Thymus (tissue), 11 donors: ENCODE data around the gene INSRR. TPM values are rescaled to one million over a fixed set of nuclear protein-coding genes. Genes with fewer than 3 reads are reported as not detected.

Source experiments
- DNase-seq, 9 donors: peaks; one replicate each; pipeline ENCODE4 v3.0.0-alpha.2; 2013; ENCODE audit warnings: low spot score in 9 of 9, low read depth in 6 of 9, missing footprints in 1 of 9
- H3K27ac ChIP-seq, 2 donors: one replicate each; pipeline ENCODE4 v1.5.1; 2013; ENCODE audit warnings: control low read depth in 1 of 2, low read depth in 1 of 2, low read length in 1 of 2, mild to moderate bottlenecking in 1 of 2, moderate library complexity in 1 of 2
- H3K27me3 ChIP-seq, 2 donors: one replicate each; pipeline ENCODE4 v1.5.1; 2013; ENCODE audit warnings: low read length in 1 of 2; ENCODE audit not compliant: control insufficient read depth in 2 of 2, insufficient read depth in 1 of 2
- H3K36me3 ChIP-seq, 2 donors: one replicate each; pipeline ENCODE4 v1.5.1; 2013; ENCODE audit warnings: low read length in 1 of 2, mild to moderate bottlenecking in 1 of 2, moderate library complexity in 1 of 2; ENCODE audit not compliant: control insufficient read depth in 2 of 2, insufficient read depth in 2 of 2
- H3K4me1 ChIP-seq, 2 donors: one replicate each; pipeline ENCODE4 v1.5.1; 2013; ENCODE audit warnings: low read length in 2 of 2; ENCODE audit not compliant: control insufficient read depth in 2 of 2, insufficient read depth in 2 of 2
- H3K4me3 ChIP-seq, 2 donors: one replicate each; pipeline ENCODE4 v1.5.1; 2013; ENCODE audit warnings: low read length in 2 of 2, control low read depth in 1 of 2, mild to moderate bottlenecking in 1 of 2
- H3K9me3 ChIP-seq, 2 donors: one replicate each; pipeline ENCODE4 v1.5.1; 2013; ENCODE audit warnings: low read length in 1 of 2, mild to moderate bottlenecking in 1 of 2; ENCODE audit not compliant: control insufficient read depth in 2 of 2, insufficient read depth in 1 of 2
- WGBS: extraction: QIAGEN DNeasy Blood & Tissue Kit; methylation state at CpG from one replicate; pipeline ENCODE4 v1.1.7; 2013; 5-methylcytosine and 5-hydroxymethylcytosine counted together
- polyA plus RNA-seq: library from polyadenylated mRNA; stranded (reverse); fragments of 200-250 nt; gene quantifications from one replicate; pipeline ENCODE4 v1.2.3, GENCODE V29; 2013
- total RNA-seq: library from RNA; stranded (reverse); fragments of 120-200 nt; gene quantifications from one replicate; pipeline ENCODE4 v1.2.4, GENCODE V29; 2013
- donor health status: healthy.

Gene INSRR
- total and polyA plus RNA-seq, 2 donors = 0.33 to 0.43 TPM

GRCh38 chr1:156836892-156837291, 22.0 kb downstream of the INSRR start:
- WGBS = 96% methylated on average over 4 of the region's 4 CpGs
- H3K4me3 ChIP-seq = no peak overlapping the region
- no peak for DNase-seq
- peaks cover 0 to 11% of the 10 kb centered on the region in 2 donors for H3K4me1 ChIP-seq
- H3K36me3 ChIP-seq = no peaks in the 10 kb centered on the region
- H3K9me3 ChIP-seq = no peaks in the 10 kb centered on the region
- H3K27me3 ChIP-seq = peaks cover 4 to 91% of the 10 kb centered on the region in 2 donors
- H3K27ac ChIP-seq = no peak overlapping the region

DNA sequence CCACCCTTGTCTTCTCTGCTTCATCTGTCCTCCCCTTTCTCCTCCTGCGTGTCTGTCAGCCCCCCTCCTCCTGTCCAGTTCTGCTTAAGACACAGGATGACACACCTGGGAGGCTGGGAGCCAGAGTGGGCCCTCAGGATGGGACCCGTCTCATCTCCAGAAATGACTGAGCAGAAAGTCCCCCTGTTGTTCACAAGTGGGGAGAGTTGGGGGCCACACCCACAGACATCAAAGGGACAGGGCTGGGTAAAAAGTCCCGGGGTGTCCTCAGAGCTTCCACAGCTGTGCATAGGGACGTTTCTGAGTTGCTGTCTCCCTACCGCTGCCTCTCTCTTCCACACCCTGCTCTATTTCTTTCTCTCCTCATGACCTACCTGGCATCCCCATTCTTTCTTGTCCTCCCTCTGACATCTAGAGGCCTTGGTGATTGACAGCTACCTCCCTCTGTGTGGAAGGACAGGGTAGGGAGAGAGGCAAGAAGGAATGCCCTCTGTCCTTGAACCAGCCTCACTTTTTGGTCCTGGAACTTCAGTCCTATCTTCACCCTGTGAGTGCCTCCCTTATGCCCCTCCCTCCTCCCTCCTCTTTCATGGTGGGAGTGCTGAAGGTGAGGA, 22.8 kb downstream of the INSRR start:
- Histone ChIP-seq H3K36me3 (no peaks in the 10 kb centered on the region), H3K27ac (no peak overlapping the region), H3K4me1 (peaks cover 0 to 11% of the 10 kb centered on the region in 2 donors), H3K27me3 (peaks cover under 1 to 90% of the 10 kb centered on the region in 2 donors), H3K4me3 (no peak overlapping the region), H3K9me3 (no peaks in the 10 kb centered on the region)
- 72% methylated on average over 5 of the region's 5 CpGs for WGBS
- no peak for DNase-seq

DNA sequence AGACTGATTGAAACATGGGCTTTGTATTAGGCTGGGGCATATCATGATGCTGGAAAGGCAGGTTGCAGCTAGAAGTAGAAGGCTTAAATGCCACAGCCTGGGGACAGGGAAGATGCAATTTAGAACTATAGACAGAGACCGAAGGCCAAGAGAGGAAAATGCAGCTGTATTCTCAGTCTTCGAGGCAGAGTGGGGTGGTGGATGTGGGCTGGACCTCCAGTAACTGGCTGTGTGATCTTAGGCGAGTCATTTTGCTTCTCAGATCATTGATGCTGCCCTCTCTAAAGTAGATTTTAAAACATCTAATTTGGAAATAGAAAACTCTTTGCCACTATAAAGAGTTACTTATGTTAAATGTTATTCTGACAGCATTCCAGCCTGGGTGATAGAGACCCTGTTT, 24.6 kb downstream of the INSRR start:
- Histone ChIP-seq H3K27me3 (peaks cover 0 to 79% of the 10 kb centered on the region in 2 donors), H3K4me3 (no peak overlapping the region), H3K27ac (no peak overlapping the region), H3K4me1 (peaks cover 0 to 11% of the 10 kb centered on the region in 2 donors), H3K36me3 (no peaks in the 10 kb centered on the region), H3K9me3 (no peaks in the 10 kb centered on the region)
- WGBS = 92% methylated on average over 3 of the region's 3 CpGs
- no peak for DNase-seq

DNA sequence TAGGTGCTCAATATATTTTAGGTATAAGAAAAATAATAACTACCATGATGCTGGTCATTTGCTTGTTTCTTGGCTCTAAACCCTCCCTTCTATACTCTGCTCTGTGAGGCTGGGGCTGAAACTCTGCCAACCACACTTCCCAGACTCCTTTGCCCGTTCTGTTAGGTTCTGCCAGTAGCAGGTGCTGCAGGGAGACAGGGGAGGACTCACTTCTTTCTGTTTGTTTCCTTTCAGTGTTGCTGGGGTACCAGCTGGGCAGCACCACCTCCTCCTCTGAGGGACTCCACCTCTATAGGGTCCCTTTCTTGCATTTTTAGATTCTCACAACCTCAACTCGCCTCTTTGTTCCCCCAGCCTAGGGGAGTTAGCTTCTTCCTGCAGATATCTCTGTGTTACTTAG, 25.3 kb downstream of the INSRR start:
- no peak overlapping the region for H3K4me3 ChIP-seq
- H3K9me3 ChIP-seq = no peaks in the 10 kb centered on the region
- H3K27me3 ChIP-seq = peaks cover 0 to 78% of the 10 kb centered on the region in 2 donors
- peaks cover 0 to 11% of the 10 kb centered on the region in 2 donors for H3K4me1 ChIP-seq
- WGBS = 26% methylated on average over 2 of the region's 2 CpGs
- H3K36me3 ChIP-seq = no peaks in the 10 kb centered on the region
- peak in 3 of 9 donors; percentile 45 to 76 (median 60) for DNase-seq
- no peak overlapping the region for H3K27ac ChIP-seq

- Histone ChIP-seq H3K27ac (no peak overlapping the region), H3K9me3 (no peaks in the 10 kb centered on the region), H3K36me3 (no peaks in the 10 kb centered on the region), H3K27me3 (peaks cover 0 to 71% of the 10 kb centered on the region in 2 donors), H3K4me1 (peaks cover 0 to 11% of the 10 kb centered on the region in 2 donors), H3K4me3 (no peak overlapping the region)
- WGBS = 88% methylated on average over 5 of the region's 5 CpGs
- DNase-seq = no peak
Observed at GRCh38 chr1:156832434-156832833, 26.5 kb downstream of the INSRR start.

DNA sequence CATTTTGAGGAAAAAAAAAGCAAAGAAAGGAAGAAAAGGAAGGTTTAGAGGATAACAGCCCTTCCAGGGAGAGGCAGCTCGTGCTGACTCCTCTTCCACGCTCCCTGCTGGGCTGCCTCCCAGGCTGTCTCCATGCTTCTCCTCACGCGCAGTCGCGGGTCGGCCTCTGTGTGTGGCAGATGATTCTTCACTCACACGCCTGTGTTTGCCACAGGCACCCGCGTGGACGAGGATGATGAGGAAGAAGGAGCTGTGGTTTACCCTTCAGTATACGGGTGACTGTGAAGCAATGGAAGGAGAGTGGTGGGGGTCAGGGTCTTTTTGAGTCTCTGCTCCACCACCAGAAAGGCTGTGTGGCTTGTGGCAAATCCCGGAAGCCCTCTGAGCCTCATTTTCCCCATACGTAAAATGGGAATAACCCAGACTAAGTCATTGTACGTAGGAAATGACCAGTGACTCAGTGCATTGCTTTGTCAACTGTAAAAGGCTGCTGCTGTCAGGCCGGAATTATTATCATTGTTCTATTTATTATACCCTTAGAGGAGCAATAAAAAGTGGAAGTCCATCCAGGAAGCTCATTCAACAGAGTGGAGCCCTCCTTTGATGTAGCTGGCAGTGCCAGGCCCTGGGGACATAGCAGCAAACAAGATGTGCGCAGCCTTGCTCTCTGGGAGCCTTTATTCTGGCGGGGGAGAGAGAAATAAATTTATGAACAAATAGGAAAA, 30.4 kb downstream of the INSRR start:
- Histone ChIP-seq H3K36me3 (no peaks in the 10 kb centered on the region), H3K9me3 (no peaks in the 10 kb centered on the region), H3K27me3 (peaks cover 0 to 38% of the 10 kb centered on the region in 2 donors), H3K4me1 (peaks cover 0 to 3% of the 10 kb centered on the region in 2 donors), H3K27ac (no peak overlapping the region), H3K4me3 (no peak overlapping the region)
- WGBS = 85% methylated on average over 18 of the region's 18 CpGs
- no peak for DNase-seq

GRCh38 chr1:156826630-156827029, 32.3 kb downstream of the INSRR start:
- Histone ChIP-seq H3K27me3 (peaks cover 0 to 27% of the 10 kb centered on the region in 2 donors), H3K9me3 (no peaks in the 10 kb centered on the region), H3K36me3 (no peaks in the 10 kb centered on the region), H3K27ac (no peak overlapping the region), H3K4me3 (no peak overlapping the region), H3K4me1 (no peaks in the 10 kb centered on the region)
- DNase-seq = no peak
- WGBS = 94% methylated on average over 1 of the region's 1 CpG

GRCh38 chr1:156823210-156823790, 35.6 kb downstream of the INSRR start:
- Histone ChIP-seq H3K27ac (no peak overlapping the region), H3K9me3 (no peaks in the 10 kb centered on the region), H3K27me3 (peaks cover 0 to 8% of the 10 kb centered on the region in 2 donors), H3K36me3 (no peaks in the 10 kb centered on the region), H3K4me1 (no peaks in the 10 kb centered on the region), H3K4me3 (no peak overlapping the region)
- 97% methylated on average over 5 of the region's 5 CpGs for WGBS
- DNase-seq = no peak

GRCh38 chr1:156822680-156823079, 36.2 kb downstream of the INSRR start:
- DNase-seq = no peak
- 90% methylated on average over 1 of the region's 1 CpG for WGBS
- H3K4me3 ChIP-seq = no peak overlapping the region
- peaks cover 0 to 6% of the 10 kb centered on the region in 2 donors for H3K27me3 ChIP-seq
- H3K4me1 ChIP-seq = no peaks in the 10 kb centered on the region
- H3K27ac ChIP-seq = no peak overlapping the region
- H3K36me3 ChIP-seq = no peaks in the 10 kb centered on the region
- H3K9me3 ChIP-seq = no peaks in the 10 kb centered on the region
